Heart left ventricle (tissue), 16 donors: ENCODE data around the gene KRTAP3-1. TPM values are rescaled to one million over a fixed set of nuclear protein-coding genes. Genes with fewer than 3 reads are reported as not detected.

Experiments used
- ATAC-seq, 4 donors: fragments of 200-7000 bp; cut with Tn5 transposase; one replicate each; pipeline ENCODE4 v1.9.1; 2020 to 2022; ENCODE audit warnings: moderate library complexity in 4 of 4, mild to moderate bottlenecking in 3 of 4, moderate number of reproducible peaks in 1 of 4
- DNase-seq, 5 donors: peaks; one replicate each; pipeline ENCODE4 v3.0.0-alpha.2; 2020
- H3K27ac ChIP-seq, 12 donors: fragments of 200-600 bp; sonication (generic) in 4 of 12; one replicate each; pipeline versions ENCODE4 v1.5.0 to v1.8.0; 2016 to 2022; ENCODE audit warnings: mild to moderate bottlenecking in 2 of 12
- H3K27me3 ChIP-seq, 9 donors: fragments of 200-600 bp; sonication (generic) in 2 of 9; one replicate each; pipeline versions ENCODE4 v1.5.1 to v1.8.0; 2016 to 2022; ENCODE audit warnings: mild to moderate bottlenecking in 3 of 9
- H3K36me3 ChIP-seq, 9 donors: fragments of 200-600 bp; sonication (generic) in 2 of 9; one replicate each; pipeline versions ENCODE4 v1.5.0 to v1.8.0; 2018 to 2022; ENCODE audit warnings: mild to moderate bottlenecking in 2 of 9
- H3K4me1 ChIP-seq, 12 donors: fragments of 200-600 bp; sonication (generic) in 4 of 12; one replicate each; pipeline versions ENCODE4 v1.5.0 to v1.8.0; 2016 to 2022; ENCODE audit warnings: mild to moderate bottlenecking in 3 of 12
- H3K4me3 ChIP-seq, 12 donors: fragments of 200-600 bp; sonication (generic) in 4 of 12; one replicate each; pipeline versions ENCODE4 v1.5.0 to v1.8.0; 2017 to 2022; ENCODE audit warnings: mild to moderate bottlenecking in 9 of 12, moderate library complexity in 4 of 12
- H3K9me3 ChIP-seq, 12 donors: fragments of 200-600 bp; sonication (generic) in 4 of 12; one replicate each; pipeline versions ENCODE4 v1.5.0 to v1.8.0; 2016 to 2022; ENCODE audit warnings: mild to moderate bottlenecking in 1 of 12
- POLR2A ChIP-seq, 2 donors: fragments of 450-650 bp; IDR thresholded peaks; one replicate each; pipeline ENCODE4 v1.6.1; 2017; ENCODE audit warnings: antibody characterized with exemption in 2 of 2, mild to moderate bottlenecking in 2 of 2, moderate library complexity in 2 of 2
- WGBS, 4 donors: extraction: QIAGEN DNeasy Blood & Tissue Kit in 2 of 4; methylation state at CpG; one replicate each; pipeline versions ENCODE4 v1.1.5 to v1.1.7; 2013 to 2018; 5-methylcytosine and 5-hydroxymethylcytosine counted together
- intact Hi-C, 10 donors: fragments of 100-400 bp; cut with DNase I; formaldehyde crosslinking; loops; one replicate each; pipeline versions ENCODE4 v1.11.1 to v1.14.2; 2022
- polyA plus RNA-seq, 2 donors: library from polyadenylated mRNA; stranded (reverse); fragments of 200-250 nt; gene quantifications; one replicate each; pipeline ENCODE4 v1.2.3, GENCODE V29; 2013
- total RNA-seq, 9 donors: library from RNA; depleted of rRNA in 2 of 9; stranded (reverse); fragments of >200 nt in 2 of 9; fragmentation: NEBNext Ultra II Directional in 3 of 9; extraction: Animal tissue kit (Norgen Biotek cat#: 25700) in 3 of 9; gene quantifications; one replicate each; pipeline versions ENCODE4 v1.1.0 to v1.2.4, GENCODE V29; 2016 to 2023
- TF ChIP-seq, protein P1 (sequence below), 12 donors: fragments of 200-600 bp; sonication (generic) in 4 of 12; IDR thresholded peaks; one replicate each; pipeline versions ENCODE4 v1.5.0 to v1.8.0; 2018 to 2022; ENCODE audit warnings: antibody characterized with exemption in 12 of 12, mild to moderate bottlenecking in 5 of 12
- donor health status: ischemic (EF 13 %, LVEDD 7.1; RV severe dilation, severe dysfunction).
- donor health status: healthy with polysubstance abuse.
- donor health status: DM: no; HTN: yes; CAD: no.
- donor health status: DM: no; HTN: no; CAD: no.
- donor health status: ischemic (EF 25% LVEDD 6.9; RV normal size, moderate dysfunction).
- donor health status: ischemic (EF 25% LVEDD 5.7; RV mildly dilated, moderate dysfunction).
- donor health status: healthy.
- donor health status: DM: yes; HTN: yes; CAD: no.
- donor health status: ischemic (EF 35%, LVEDD 5.7; RV mildly dilated, moderate dysfunction).
- donor health status: nonischemic (EF 11% LVEDD 7.7; RV severe dilation, severe dysfunction).
- donor health status: DM: yes; HTN: yes; CAD: no.
- donor health status: PGD.
- donor health status: ischemic (EF 29% LVEDD 5.4; RV normal size, mild dysfunction).
- donor health status: nonischemic (EF 23%, LVEDD 6.1; RV moderate dilation, normal function).

The KRTAP3-1 gene
- total and polyA plus RNA-seq, 11 donors: not detected

DNA sequence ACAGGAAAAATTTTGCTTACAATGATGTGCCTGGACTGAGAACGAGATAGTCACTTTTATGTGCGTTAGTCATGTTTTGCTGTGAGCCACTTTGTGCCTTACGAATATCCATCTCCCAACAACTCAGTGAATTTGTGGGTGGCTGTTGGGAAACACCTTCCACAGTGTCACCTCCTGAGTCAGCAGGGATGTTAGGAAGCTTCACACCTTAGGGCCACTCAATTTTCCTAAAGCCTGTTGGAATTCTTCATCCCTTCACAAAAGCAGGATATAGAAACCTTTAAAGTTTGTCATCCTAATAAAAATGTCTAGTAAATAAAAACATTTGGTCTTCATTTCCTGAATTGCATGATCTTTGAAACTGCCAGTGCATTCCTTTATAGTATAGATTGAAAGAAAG is 4.3 kb upstream of the KRTAP3-1 start:
- Histone ChIP-seq H3K4me3 (no peak overlapping the region), H3K36me3 (no peaks in the 10 kb centered on the region), H3K27ac (no peak overlapping the region), H3K9me3 (no peaks in the 10 kb centered on the region), H3K4me1 (peaks cover 0 to 9% (median 0%) of the 10 kb centered on the region in 12 donors), H3K27me3 (peaks cover 0 to 4% (median 0%) of the 10 kb centered on the region in 9 donors)
- DNase-seq (no peak), ATAC-seq (no peak)
- intact Hi-C loops: loop anchor here in 1 of 10 donors (5.0 kb wide), 1 partner anchor 51 kb away; no protein-coding TSS in a partner anchor
- 60 to 81% (median 78%) methylated on average over 3 of the region's 3 CpGs for WGBS, 4 donors
- TF ChIP-seq, protein P1, sequence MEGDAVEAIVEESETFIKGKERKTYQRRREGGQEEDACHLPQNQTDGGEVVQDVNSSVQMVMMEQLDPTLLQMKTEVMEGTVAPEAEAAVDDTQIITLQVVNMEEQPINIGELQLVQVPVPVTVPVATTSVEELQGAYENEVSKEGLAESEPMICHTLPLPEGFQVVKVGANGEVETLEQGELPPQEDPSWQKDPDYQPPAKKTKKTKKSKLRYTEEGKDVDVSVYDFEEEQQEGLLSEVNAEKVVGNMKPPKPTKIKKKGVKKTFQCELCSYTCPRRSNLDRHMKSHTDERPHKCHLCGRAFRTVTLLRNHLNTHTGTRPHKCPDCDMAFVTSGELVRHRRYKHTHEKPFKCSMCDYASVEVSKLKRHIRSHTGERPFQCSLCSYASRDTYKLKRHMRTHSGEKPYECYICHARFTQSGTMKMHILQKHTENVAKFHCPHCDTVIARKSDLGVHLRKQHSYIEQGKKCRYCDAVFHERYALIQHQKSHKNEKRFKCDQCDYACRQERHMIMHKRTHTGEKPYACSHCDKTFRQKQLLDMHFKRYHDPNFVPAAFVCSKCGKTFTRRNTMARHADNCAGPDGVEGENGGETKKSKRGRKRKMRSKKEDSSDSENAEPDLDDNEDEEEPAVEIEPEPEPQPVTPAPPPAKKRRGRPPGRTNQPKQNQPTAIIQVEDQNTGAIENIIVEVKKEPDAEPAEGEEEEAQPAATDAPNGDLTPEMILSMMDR (IDR thresholded peaks at IDR 0.05): no peak
- no peak for TF ChIP-seq POLR2A (IDR thresholded peaks at IDR 0.05)

DNA sequence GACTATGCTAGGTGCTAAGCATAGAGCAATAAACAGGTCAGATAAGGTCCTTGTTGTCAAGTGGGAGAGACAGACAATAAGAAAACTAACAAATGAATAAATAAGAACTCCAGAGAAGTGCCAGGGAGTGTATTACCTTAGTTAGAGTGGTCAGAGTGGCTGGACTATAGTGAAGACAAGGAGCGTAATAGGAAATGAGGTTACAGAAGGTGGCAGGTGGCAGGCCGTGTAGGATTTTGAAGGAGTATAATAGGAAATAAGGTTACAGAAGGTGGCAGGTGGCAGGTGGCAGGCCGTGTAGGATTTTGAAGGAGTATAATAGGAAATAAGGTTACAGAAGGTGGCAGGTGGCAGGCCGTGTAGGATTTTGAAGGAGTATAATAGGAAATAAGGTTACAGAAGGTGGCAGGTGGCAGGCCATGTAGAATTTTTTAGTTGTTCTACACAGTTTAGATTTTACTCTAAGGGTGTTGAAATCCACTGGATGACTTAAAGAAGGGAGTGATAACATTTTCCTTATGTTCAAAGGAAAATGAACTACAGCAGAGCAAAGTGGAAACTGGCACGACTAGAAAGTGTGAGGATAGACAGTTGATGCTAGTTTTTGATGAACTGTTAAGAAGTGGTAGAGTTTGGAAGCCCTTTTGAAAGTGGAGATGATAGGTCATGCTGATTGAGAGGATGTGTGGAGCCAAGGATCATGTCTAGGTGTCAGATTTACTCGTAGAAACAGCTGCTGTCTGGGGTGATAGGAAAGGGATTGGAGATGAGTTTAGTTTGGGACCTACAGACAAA is 3.6 kb upstream of the KRTAP3-1 start:
- WGBS, 4 donors: 67 to 68% (median 67%) methylated on average over 6 of the region's 6 CpGs

DNA sequence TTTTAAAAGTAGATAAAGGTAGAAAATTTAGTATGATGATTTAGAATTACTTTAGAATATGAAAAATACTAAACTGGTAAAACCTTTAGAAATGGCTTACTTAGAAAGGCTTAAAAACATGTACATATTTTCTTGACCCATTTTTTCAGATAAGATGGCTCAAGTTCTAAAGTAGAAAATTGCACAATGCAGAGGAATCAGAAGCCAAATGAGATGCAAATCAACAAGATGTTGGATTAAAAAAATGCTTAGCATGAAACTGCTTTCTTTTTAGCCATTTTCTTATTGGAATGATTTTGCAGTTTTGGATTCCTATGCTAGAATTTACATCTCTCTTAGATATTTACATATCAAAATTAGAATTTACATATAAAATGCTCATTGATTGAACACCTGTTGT is 1.5 kb upstream of the KRTAP3-1 start:
- DNase-seq: no peak
- TF ChIP-seq, protein P1 (IDR thresholded peaks at IDR 0.05): no peak
- no peak for TF ChIP-seq POLR2A (IDR thresholded peaks at IDR 0.05)
- intact Hi-C loops: loop anchor here in 1 of 10 donors (5.0 kb wide), 1 partner anchor 48 kb away; no protein-coding TSS in a partner anchor
- H3K27me3 ChIP-seq: peaks cover 0 to 4% (median 0%) of the 10 kb centered on the region in 9 donors
- no peaks in the 10 kb centered on the region for H3K36me3 ChIP-seq
- H3K4me3 ChIP-seq: no peak overlapping the region
- peaks cover 0 to 9% (median 0%) of the 10 kb centered on the region in 12 donors for H3K4me1 ChIP-seq
- no peak for ATAC-seq
- no peaks in the 10 kb centered on the region for H3K9me3 ChIP-seq
- no peak overlapping the region for H3K27ac ChIP-seq

More for the DNA sequence above, 3.6 kb upstream of the KRTAP3-1 start:
- Histone ChIP-seq H3K4me3 (no peak overlapping the region), H3K27ac (no peak overlapping the region), H3K27me3 (peaks cover 0 to 4% (median 0%) of the 10 kb centered on the region in 9 donors), H3K4me1 (peaks cover 0 to 9% (median 0%) of the 10 kb centered on the region in 12 donors), H3K9me3 (no peaks in the 10 kb centered on the region), H3K36me3 (no peaks in the 10 kb centered on the region)
- no peak for ATAC-seq
- no peak for TF ChIP-seq POLR2A (IDR thresholded peaks at IDR 0.05)
- TF ChIP-seq, protein P1 (IDR thresholded peaks at IDR 0.05): no peak
- intact Hi-C loops: loop anchor here in 1 of 10 donors (5.0 kb wide), 1 partner anchor 50 kb away; no protein-coding TSS in a partner anchor
- no peak for DNase-seq

DNA sequence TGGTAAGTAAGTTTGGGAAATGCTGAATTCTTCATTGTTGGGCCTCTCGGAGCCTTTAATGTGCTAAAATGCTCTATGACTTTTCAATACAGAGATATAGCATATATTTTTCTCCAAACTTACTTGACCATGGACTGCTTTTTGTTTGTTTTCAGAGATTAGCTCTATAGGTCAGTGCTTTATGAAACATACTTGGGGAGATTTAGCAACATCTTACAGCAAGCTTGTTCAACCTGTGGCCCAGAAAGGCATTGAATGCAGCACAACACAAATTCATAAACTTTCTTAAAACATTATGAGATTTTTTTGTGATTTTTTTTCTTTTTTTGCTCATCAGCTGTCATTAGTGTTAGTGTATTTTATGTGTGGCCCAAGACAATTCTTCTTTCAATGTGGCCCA is 1.0 kb upstream of the KRTAP3-1 start:
- H3K36me3 ChIP-seq: no peaks in the 10 kb centered on the region
- 80 to 90% (median 87%) methylated on average over 1 of the region's 1 CpG for WGBS, 4 donors
- DNase-seq (no peak), ATAC-seq (no peak)
- intact Hi-C loops: loop anchor here in 1 of 10 donors (5.0 kb wide), 1 partner anchor 48 kb away; no protein-coding TSS in a partner anchor
- no peaks in the 10 kb centered on the region for H3K9me3 ChIP-seq
- TF ChIP-seq POLR2A (IDR thresholded peaks at IDR 0.05): no peak
- TF ChIP-seq, protein P1 (IDR thresholded peaks at IDR 0.05): no peak
- H3K27ac ChIP-seq: no peak overlapping the region
- H3K4me1 ChIP-seq: peaks cover 0 to 9% (median 0%) of the 10 kb centered on the region in 12 donors
- no peak overlapping the region for H3K4me3 ChIP-seq
- H3K27me3 ChIP-seq: peaks cover 0 to 4% (median 0%) of the 10 kb centered on the region in 9 donors
